GM21723 (cell line): ENCODE data around the gene KCNQ5.
A peak's percentile ranks its signal among the peaks of the same experiment; 100 is the strongest.
"Not testable (repeated sequence)": the region's sequence is repeated elsewhere in the genome, so short reads cannot be mapped to it uniquely, and the experiment has no call there.

Experiments
- ATAC-seq: cut with Tn5 transposase; IDR thresholded peaks from one replicate; pipeline ENCODE4 v1.9.1; 2021; ENCODE audit warnings: mild to moderate bottlenecking, moderate library complexity; ENCODE audit not compliant: unreplicated experiment

Gene KCNQ5

GRCh38 chr6:72984189-72984831, 362.4 kb downstream of the KCNQ5 start:
- not testable (repeated sequence) for ATAC-seq

GRCh38 chr6:72984981-72985665, 363.3 kb downstream of the KCNQ5 start:
- no peak for ATAC-seq

- ATAC-seq, result no peak
Observed at GRCh38 chr6:72987301-72987700, 365.4 kb downstream of the KCNQ5 start.

GRCh38 chr6:72999995-73000394, 378.1 kb downstream of the KCNQ5 start:
- ATAC-seq, result no peak

GRCh38 chr6:73000460-73000859, 378.6 kb downstream of the KCNQ5 start:
- ATAC-seq, result no peak

GRCh38 chr6:73002588-73002987, 380.7 kb downstream of the KCNQ5 start:
- no peak for ATAC-seq

GRCh38 chr6:73003302-73003701, 381.4 kb downstream of the KCNQ5 start:
- no peak for ATAC-seq

GRCh38 chr6:73004231-73004630, 382.4 kb downstream of the KCNQ5 start:
- ATAC-seq, result no peak

GRCh38 chr6:73004861-73005260, 383.0 kb downstream of the KCNQ5 start:
- ATAC-seq, result no peak

- no peak for ATAC-seq
Observed at GRCh38 chr6:73006146-73006545, 384.3 kb downstream of the KCNQ5 start.

GRCh38 chr6:73011945-73012344, 390.1 kb downstream of the KCNQ5 start:
- no peak for ATAC-seq

- no peak for ATAC-seq
Observed at GRCh38 chr6:73017476-73017875, 395.6 kb downstream of the KCNQ5 start.

- ATAC-seq, result no peak
Observed at GRCh38 chr6:73024598-73024997, 402.7 kb downstream of the KCNQ5 start.

- no peak for ATAC-seq
Observed at GRCh38 chr6:73027691-73028090, 405.8 kb downstream of the KCNQ5 start.

- no peak for ATAC-seq
Observed at GRCh38 chr6:73028124-73028766, 406.4 kb downstream of the KCNQ5 start.

- ATAC-seq, result no peak
Observed at GRCh38 chr6:73028893-73029450, 407.1 kb downstream of the KCNQ5 start.

GRCh38 chr6:73030257-73030656, 408.4 kb downstream of the KCNQ5 start:
- ATAC-seq, result peak; percentile 80

- peak; percentile 6 for ATAC-seq
Observed at GRCh38 chr6:73030791-73031782, 409.2 kb downstream of the KCNQ5 start.

- no peak for ATAC-seq
Observed at GRCh38 chr6:73032586-73032985, 410.7 kb downstream of the KCNQ5 start.

- no peak for ATAC-seq
Observed at GRCh38 chr6:73036689-73037088, 414.8 kb downstream of the KCNQ5 start.

- no peak for ATAC-seq
Observed at GRCh38 chr6:73041051-73041450, 419.2 kb downstream of the KCNQ5 start.
